Liver (tissue), 9 donors: ENCODE data around the gene FKBP14. TPM values are rescaled to one million over a fixed set of nuclear protein-coding genes. Genes with fewer than 3 reads are reported as not detected.

Experiments used
- DNase-seq: peaks from one replicate; pipeline ENCODE4 v3.0.0-alpha.2; 2017; ENCODE audit warnings: low spot score
- H3K27ac ChIP-seq, 2 donors: one replicate each; pipeline ENCODE4 v1.7.0; 2013; ENCODE audit warnings: inconsistent platforms in 2 of 2, low read length in 2 of 2, control low read depth in 1 of 2, low read depth in 1 of 2, mild to moderate bottlenecking in 1 of 2
- H3K27me3 ChIP-seq, 4 donors: one replicate each; pipeline versions ENCODE4 v1.6.1 to v1.7.0; 2013; ENCODE audit warnings: low read length in 3 of 4, inconsistent platforms in 1 of 4, mild to moderate bottlenecking in 1 of 4, moderate library complexity in 1 of 4; ENCODE audit not compliant: control insufficient read depth in 4 of 4, insufficient read depth in 4 of 4
- H3K36me3 ChIP-seq, 4 donors: one replicate each; pipeline versions ENCODE4 v1.6.1 to v1.7.0; 2013; ENCODE audit warnings: low read length in 3 of 4, mild to moderate bottlenecking in 3 of 4, low read depth in 1 of 4, moderate library complexity in 1 of 4; ENCODE audit not compliant: control insufficient read depth in 4 of 4, insufficient read depth in 3 of 4
- H3K4me1 ChIP-seq, 4 donors: one replicate each; pipeline versions ENCODE4 v1.6.1 to v1.7.0; 2013; ENCODE audit warnings: low read length in 3 of 4, mild to moderate bottlenecking in 3 of 4, moderate library complexity in 1 of 4; ENCODE audit not compliant: control insufficient read depth in 4 of 4, insufficient read depth in 4 of 4
- H3K4me3 ChIP-seq, 3 donors: one replicate each; pipeline versions ENCODE4 v1.6.1 to v1.7.0; 2013; ENCODE audit warnings: low read length in 3 of 3, control low read depth in 1 of 3, low read depth in 1 of 3, mild to moderate bottlenecking in 1 of 3
- H3K9ac ChIP-seq, 2 donors: one replicate each; pipeline ENCODE4 v1.7.0; 2013; ENCODE audit warnings: low read length in 2 of 2, mild to moderate bottlenecking in 2 of 2, moderate library complexity in 2 of 2, control low read depth in 1 of 2, low read depth in 1 of 2
- H3K9me3 ChIP-seq, 4 donors: one replicate each; pipeline versions ENCODE4 v1.6.1 to v1.7.0; 2013; ENCODE audit warnings: low read length in 3 of 4; ENCODE audit not compliant: control insufficient read depth in 4 of 4
- EGR1 ChIP-seq, 2 donors: IDR thresholded peaks; 2 replicates each; pipeline ENCODE4 v1.6.1; 2016 to 2018; ENCODE audit warnings: antibody characterized with exemption in 2 of 2, low read depth in 2 of 2
- FOXA2 ChIP-seq: IDR thresholded peaks from 2 replicates; pipeline ENCODE4 v1.6.1; 2016; ENCODE audit warnings: antibody characterized with exemption
- GABPA ChIP-seq, 2 donors: IDR thresholded peaks in 1 of 2; conservative IDR thresholded peaks in 1 of 2; 2 replicates each; pipeline ENCODE4 v1.6.1; 2016; ENCODE audit warnings: antibody characterized with exemption in 2 of 2, mild to moderate bottlenecking in 1 of 2, moderate library complexity in 1 of 2
- HNF4A ChIP-seq, 2 donors: conservative IDR thresholded peaks; 2 replicates each; pipeline ENCODE4 v1.6.1; 2016; ENCODE audit warnings: antibody characterized with exemption in 2 of 2, mild to moderate bottlenecking in 2 of 2
- HNF4G ChIP-seq: IDR thresholded peaks from 2 replicates; pipeline ENCODE4 v1.6.1; 2016; ENCODE audit warnings: antibody characterized with exemption
- JUND ChIP-seq, 2 donors: IDR thresholded peaks; 2 replicates each; pipeline ENCODE4 v1.6.1; 2016; ENCODE audit warnings: antibody characterized with exemption in 2 of 2
- NR2F2 ChIP-seq: IDR thresholded peaks from 2 replicates; pipeline ENCODE4 v1.6.1; 2016; ENCODE audit warnings: antibody characterized with exemption
- RAD21 ChIP-seq, 2 donors: IDR thresholded peaks; 2 replicates each; pipeline ENCODE4 v1.6.1; 2016; ENCODE audit warnings: antibody characterized with exemption in 2 of 2, mild to moderate bottlenecking in 2 of 2
- RXRA ChIP-seq, 2 donors: IDR thresholded peaks; 2 replicates each; pipeline ENCODE4 v1.6.1; 2017 to 2018; ENCODE audit warnings: antibody characterized with exemption in 2 of 2, mild to moderate bottlenecking in 1 of 2
- SP1 ChIP-seq: IDR thresholded peaks from 2 replicates; pipeline ENCODE4 v1.6.1; 2018; ENCODE audit warnings: antibody characterized with exemption, mild to moderate bottlenecking
- YY1 ChIP-seq: IDR thresholded peaks from 2 replicates; pipeline ENCODE4 v1.6.1; 2016; ENCODE audit warnings: antibody characterized with exemption, mild to moderate bottlenecking
- WGBS: extraction: QIAGEN DNeasy Blood & Tissue Kit; methylation state at CpG from one replicate; pipeline ENCODE4 v1.1.7; 2013; 5-methylcytosine and 5-hydroxymethylcytosine counted together
- polyA plus RNA-seq, 2 donors: library from polyadenylated mRNA; stranded (reverse) in 1 of 2; unstranded in 1 of 2; fragments of 200-250 nt in 1 of 2; fragments of >200 nt in 1 of 2; fragmentation: Nextera tagmentation in 1 of 2; extraction: Ambion mirVana in 1 of 2; gene quantifications; one replicate each; pipeline versions ENCODE4 v1.2.1 to v1.2.3, GENCODE V29; 2013 to 2015
- total RNA-seq, 2 donors: library from RNA; depleted of rRNA; stranded (reverse); fragments of >200 nt; gene quantifications; one replicate each; pipeline ENCODE4 v1.2.3, GENCODE V29; 2014
- TF ChIP-seq, protein P1 (sequence below): IDR thresholded peaks from 2 replicates; pipeline ENCODE4 v1.6.1; 2016; ENCODE audit warnings: antibody characterized with exemption
- TF ChIP-seq, protein P2 (sequence below): fragments of 150-350 bp; IDR thresholded peaks from 2 replicates; pipeline ENCODE4 v1.5.1; 2017; ENCODE audit warnings: improper control_type of control experiment, low read depth, low read length; ENCODE audit not compliant: missing input control
- TF ChIP-seq, protein P3 (sequence below): IDR thresholded peaks from 2 replicates; pipeline ENCODE4 v1.6.1; 2016; ENCODE audit warnings: antibody characterized with exemption
- TF ChIP-seq, protein P4 (sequence below): IDR thresholded peaks from 2 replicates; pipeline ENCODE4 v1.6.1; 2016; ENCODE audit warnings: antibody characterized with exemption
- donor health status: healthy.
- donor health status: healthy.
- donor health status: healthy.
- donor health status: healthy.
- donor health status: healthy.

FKBP14 gene
- total and polyA plus RNA-seq, 4 donors: 2.6 to 6.1 (median 3.5) TPM

DNA sequence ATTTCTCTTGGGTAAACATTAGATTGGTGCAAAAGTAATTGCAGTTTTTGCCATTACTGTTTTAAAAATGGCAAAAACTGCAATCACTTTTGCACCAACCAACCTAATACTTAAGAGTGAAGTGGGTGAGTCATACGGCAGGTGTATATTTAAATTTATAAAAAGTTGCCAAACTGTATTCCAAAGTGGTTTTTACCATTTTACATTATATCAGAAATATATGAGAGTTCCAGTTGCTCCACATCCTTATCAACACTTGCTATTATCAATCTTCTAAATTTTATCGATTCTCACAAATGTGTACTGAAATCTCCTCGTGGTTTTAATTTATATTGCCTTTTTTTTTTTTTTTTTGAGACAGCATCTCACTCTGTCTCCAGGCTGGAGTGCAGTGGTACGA, 33.4 kb downstream of the FKBP14 start:
- DNase-seq: no peak
- Histone ChIP-seq H3K9me3 (peaks cover 1 to 20% (median 13%) of the 10 kb centered on the region in 4 donors), H3K27me3 (peaks cover 0 to 7% (median 4%) of the 10 kb centered on the region in 4 donors), H3K4me3 (no peak overlapping the region), H3K9ac (no peak overlapping the region), H3K27ac (no peak overlapping the region), H3K36me3 (no peaks in the 10 kb centered on the region), H3K4me1 (peaks cover 0 to 8% (median 4%) of the 10 kb centered on the region in 4 donors)
- WGBS: 81% methylated on average over 4 of the region's 4 CpGs
- no peak for TF ChIP-seq GABPA (IDR thresholded peaks at IDR 0.05 in 1 of 2, conservative IDR thresholded peaks at IDR 0.05 in 1 of 2)
- TF ChIP-seq, protein P1, sequence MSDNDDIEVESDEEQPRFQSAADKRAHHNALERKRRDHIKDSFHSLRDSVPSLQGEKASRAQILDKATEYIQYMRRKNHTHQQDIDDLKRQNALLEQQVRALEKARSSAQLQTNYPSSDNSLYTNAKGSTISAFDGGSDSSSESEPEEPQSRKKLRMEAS: no peak
- TF ChIP-seq, protein P2, sequence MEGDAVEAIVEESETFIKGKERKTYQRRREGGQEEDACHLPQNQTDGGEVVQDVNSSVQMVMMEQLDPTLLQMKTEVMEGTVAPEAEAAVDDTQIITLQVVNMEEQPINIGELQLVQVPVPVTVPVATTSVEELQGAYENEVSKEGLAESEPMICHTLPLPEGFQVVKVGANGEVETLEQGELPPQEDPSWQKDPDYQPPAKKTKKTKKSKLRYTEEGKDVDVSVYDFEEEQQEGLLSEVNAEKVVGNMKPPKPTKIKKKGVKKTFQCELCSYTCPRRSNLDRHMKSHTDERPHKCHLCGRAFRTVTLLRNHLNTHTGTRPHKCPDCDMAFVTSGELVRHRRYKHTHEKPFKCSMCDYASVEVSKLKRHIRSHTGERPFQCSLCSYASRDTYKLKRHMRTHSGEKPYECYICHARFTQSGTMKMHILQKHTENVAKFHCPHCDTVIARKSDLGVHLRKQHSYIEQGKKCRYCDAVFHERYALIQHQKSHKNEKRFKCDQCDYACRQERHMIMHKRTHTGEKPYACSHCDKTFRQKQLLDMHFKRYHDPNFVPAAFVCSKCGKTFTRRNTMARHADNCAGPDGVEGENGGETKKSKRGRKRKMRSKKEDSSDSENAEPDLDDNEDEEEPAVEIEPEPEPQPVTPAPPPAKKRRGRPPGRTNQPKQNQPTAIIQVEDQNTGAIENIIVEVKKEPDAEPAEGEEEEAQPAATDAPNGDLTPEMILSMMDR: no peak
- TF ChIP-seq SP1: no peak
- no peak for TF ChIP-seq RAD21 (IDR thresholded peaks at IDR 0.05)
- TF ChIP-seq NR2F2: no peak
- no peak for TF ChIP-seq FOXA2
- no peak for TF ChIP-seq EGR1 (IDR thresholded peaks at IDR 0.05; ENCODE audit: low read depth in 2 of 2)
- TF ChIP-seq YY1: no peak

DNA sequence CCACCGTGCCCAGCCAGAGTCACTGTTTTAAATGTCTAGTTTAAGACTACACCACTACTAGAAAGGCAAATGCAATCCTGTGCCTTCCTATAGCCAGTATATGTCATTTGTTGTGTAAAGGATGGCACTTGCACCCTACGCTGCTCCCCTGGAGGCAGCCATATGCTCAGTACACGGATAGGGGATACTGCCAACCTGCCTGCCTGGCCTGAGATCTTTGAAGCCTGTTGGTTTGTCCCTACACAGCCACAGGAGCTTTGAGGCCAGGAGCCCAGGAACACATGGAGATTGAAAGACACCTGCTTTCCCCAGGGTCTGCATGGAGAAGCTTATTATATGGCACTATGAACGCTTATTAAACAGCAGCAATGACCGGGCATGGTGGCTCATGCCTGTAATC, 34.6 kb downstream of the FKBP14 start:
- Histone ChIP-seq H3K4me1 (peaks cover 0 to 8% (median 4%) of the 10 kb centered on the region in 4 donors), H3K9ac (no peak overlapping the region), H3K27me3 (peaks cover 0 to 7% (median 4%) of the 10 kb centered on the region in 4 donors), H3K9me3 (peaks cover 1 to 20% (median 13%) of the 10 kb centered on the region in 4 donors), H3K27ac (no peak overlapping the region), H3K36me3 (no peaks in the 10 kb centered on the region), H3K4me3 (no peak overlapping the region)
- 92% methylated on average over 5 of the region's 5 CpGs for WGBS
- no peak for DNase-seq
- TF ChIP-seq, protein P1: no peak
- no peak for TF ChIP-seq FOXA2
- no peak for TF ChIP-seq HNF4A (conservative IDR thresholded peaks at IDR 0.05)
- no peak for TF ChIP-seq JUND (IDR thresholded peaks at IDR 0.05)
- TF ChIP-seq RXRA (IDR thresholded peaks at IDR 0.05): no peak
- TF ChIP-seq, protein P3, sequence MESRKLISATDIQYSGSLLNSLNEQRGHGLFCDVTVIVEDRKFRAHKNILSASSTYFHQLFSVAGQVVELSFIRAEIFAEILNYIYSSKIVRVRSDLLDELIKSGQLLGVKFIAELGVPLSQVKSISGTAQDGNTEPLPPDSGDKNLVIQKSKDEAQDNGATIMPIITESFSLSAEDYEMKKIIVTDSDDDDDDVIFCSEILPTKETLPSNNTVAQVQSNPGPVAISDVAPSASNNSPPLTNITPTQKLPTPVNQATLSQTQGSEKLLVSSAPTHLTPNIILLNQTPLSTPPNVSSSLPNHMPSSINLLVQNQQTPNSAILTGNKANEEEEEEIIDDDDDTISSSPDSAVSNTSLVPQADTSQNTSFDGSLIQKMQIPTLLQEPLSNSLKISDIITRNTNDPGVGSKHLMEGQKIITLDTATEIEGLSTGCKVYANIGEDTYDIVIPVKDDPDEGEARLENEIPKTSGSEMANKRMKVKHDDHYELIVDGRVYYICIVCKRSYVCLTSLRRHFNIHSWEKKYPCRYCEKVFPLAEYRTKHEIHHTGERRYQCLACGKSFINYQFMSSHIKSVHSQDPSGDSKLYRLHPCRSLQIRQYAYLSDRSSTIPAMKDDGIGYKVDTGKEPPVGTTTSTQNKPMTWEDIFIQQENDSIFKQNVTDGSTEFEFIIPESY: no peak
- TF ChIP-seq SP1: no peak
- TF ChIP-seq, protein P4, sequence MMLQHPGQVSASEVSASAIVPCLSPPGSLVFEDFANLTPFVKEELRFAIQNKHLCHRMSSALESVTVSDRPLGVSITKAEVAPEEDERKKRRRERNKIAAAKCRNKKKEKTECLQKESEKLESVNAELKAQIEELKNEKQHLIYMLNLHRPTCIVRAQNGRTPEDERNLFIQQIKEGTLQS: no peak
- no peak for TF ChIP-seq NR2F2
- no peak for TF ChIP-seq HNF4G
